H9 (cell line): Measurements from ENCODE around the gene ST6GALNAC1. TPM values are rescaled to one million over a fixed set of nuclear protein-coding genes. Genes with fewer than 3 reads are reported as not detected.
"Not testable (repeated sequence)": the region's sequence is repeated elsewhere in the genome, so short reads cannot be mapped to it uniquely, and the experiment has no call there.

Source experiments
- DNase-seq: peaks from one replicate; pipeline ENCODE4 v3.0.0-alpha.2; 2017
- H2AFZ ChIP-seq: one replicate; pipeline ENCODE4 v1.6.1; 2013; ENCODE audit warnings: mild to moderate bottlenecking, low read length, control low read depth, moderate library complexity
- H2AK5ac ChIP-seq: 2 replicates; pipeline ENCODE4 v1.6.1; 2013; ENCODE audit warnings: low read length, control low read depth, mixed read lengths; ENCODE audit not compliant: insufficient read length
- H2BK120ac ChIP-seq: one replicate; pipeline ENCODE4 v1.6.1; 2013; ENCODE audit warnings: low read depth, mild to moderate bottlenecking, low read length, control low read depth, inconsistent platforms; ENCODE audit not compliant: poor library complexity, severe bottlenecking
- H2BK12ac ChIP-seq: 2 replicates; pipeline ENCODE4 v1.6.1; 2013; ENCODE audit warnings: low read length, control low read depth, mixed read lengths, low read depth; ENCODE audit not compliant: insufficient read length
- H2BK15ac ChIP-seq: 2 replicates; pipeline ENCODE4 v1.6.1; 2013; ENCODE audit warnings: low read depth, low read length, control low read depth
- H2BK20ac ChIP-seq: one replicate; pipeline ENCODE4 v1.6.1; 2013; ENCODE audit warnings: low read depth, mild to moderate bottlenecking, low read length, control low read depth, inconsistent platforms; ENCODE audit not compliant: poor library complexity, severe bottlenecking
- H2BK5ac ChIP-seq: 2 replicates; pipeline ENCODE4 v1.6.1; 2013; ENCODE audit warnings: low read length, control low read depth, mixed read lengths; ENCODE audit not compliant: insufficient read length
- H3K14ac ChIP-seq: 2 replicates; pipeline ENCODE4 v1.6.1; 2013; ENCODE audit warnings: low read length, control low read depth; ENCODE audit not compliant: insufficient read depth
- H3K18ac ChIP-seq: 2 replicates; pipeline ENCODE4 v1.6.1; 2013; ENCODE audit warnings: low read depth, mild to moderate bottlenecking, mixed read lengths, low read length, control low read depth; ENCODE audit not compliant: insufficient read length
- H3K23ac ChIP-seq: 2 replicates; pipeline ENCODE4 v1.6.1; 2013; ENCODE audit warnings: low read length, control low read depth, mixed read lengths, low read depth; ENCODE audit not compliant: insufficient read length
- H3K23me2 ChIP-seq: 2 replicates; pipeline ENCODE4 v1.6.1; 2013; ENCODE audit warnings: low read depth, mild to moderate bottlenecking, mixed read lengths, low read length, control low read depth; ENCODE audit not compliant: insufficient read length, poor library complexity, severe bottlenecking
- H3K27ac ChIP-seq: 2 replicates; pipeline ENCODE4 v1.5.1; 2013; ENCODE audit warnings: low read length, control low read depth, mixed read lengths, low read depth; ENCODE audit not compliant: insufficient read length
- H3K27me3 ChIP-seq: 2 replicates; pipeline ENCODE4 v1.6.1; 2013; ENCODE audit warnings: low read length, control low read depth, inconsistent platforms; ENCODE audit not compliant: insufficient read depth
- H3K4ac ChIP-seq: 2 replicates; pipeline ENCODE4 v1.6.1; 2013; ENCODE audit warnings: low read depth, mild to moderate bottlenecking, control low read depth, inconsistent platforms, low read length, moderate library complexity
- H3K4me1 ChIP-seq: 2 replicates; pipeline ENCODE4 v1.6.1; 2013; ENCODE audit warnings: low read length, control low read depth, inconsistent platforms; ENCODE audit not compliant: insufficient read depth
- H3K4me2 ChIP-seq: 2 replicates; pipeline ENCODE4 v1.6.1; 2013; ENCODE audit warnings: low read length, control low read depth, mixed read lengths; ENCODE audit not compliant: insufficient read length, insufficient read depth
- H3K56ac ChIP-seq: 2 replicates; pipeline ENCODE4 v1.6.1; 2013; ENCODE audit warnings: low read depth, mild to moderate bottlenecking, mixed read lengths, low read length, control low read depth; ENCODE audit not compliant: insufficient read length
- H3K79me1 ChIP-seq: 2 replicates; pipeline ENCODE4 v1.6.1; 2013; ENCODE audit warnings: low read depth, mild to moderate bottlenecking, moderate library complexity, low read length, control low read depth, inconsistent platforms; ENCODE audit not compliant: insufficient read depth, poor library complexity, severe bottlenecking
- H3K79me2 ChIP-seq: 2 replicates; pipeline ENCODE4 v1.6.1; 2013; ENCODE audit warnings: low read length, control low read depth, inconsistent platforms; ENCODE audit not compliant: insufficient read depth
- H3K9ac ChIP-seq: 2 replicates; pipeline ENCODE4 v1.6.1; 2013; ENCODE audit warnings: low read length, control low read depth, mixed read lengths; ENCODE audit not compliant: insufficient read length; ENCODE audit errors: extremely low read depth
- H3K9me3 ChIP-seq: one replicate; pipeline ENCODE4 v1.6.1; 2013; ENCODE audit warnings: low read depth, low read length, inconsistent platforms; ENCODE audit not compliant: control insufficient read depth
- H3T11ph ChIP-seq: one replicate; pipeline ENCODE4 v1.6.1; 2013; ENCODE audit warnings: mild to moderate bottlenecking, low read length, control low read depth, inconsistent platforms
- H4K20me1 ChIP-seq: one replicate; pipeline ENCODE4 v1.6.1; 2013; ENCODE audit not compliant: control insufficient read depth, insufficient read length, insufficient read depth
- H4K5ac ChIP-seq: 2 replicates; pipeline ENCODE4 v1.6.1; 2013; ENCODE audit warnings: low read depth, mild to moderate bottlenecking, mixed read lengths, low read length, control low read depth; ENCODE audit not compliant: insufficient read length
- H4K8ac ChIP-seq: replicated peaks from 2 replicates; pipeline ENCODE4 v1.6.1; 2013; ENCODE audit warnings: low read length, control low read depth, mixed read lengths, low read depth; ENCODE audit not compliant: insufficient read length
- H4K91ac ChIP-seq: 2 replicates; pipeline ENCODE4 v1.6.1; 2013; ENCODE audit warnings: low read depth, mild to moderate bottlenecking, moderate library complexity, mixed read lengths, low read length, control low read depth; ENCODE audit not compliant: insufficient read length
- H3K27ac Mint-ChIP-seq, 3 experiments: 2 replicates in 2 of 3; 3 replicates in 1 of 3; pipeline ENCODE4 v1.8.0; 2020 to 2021; ENCODE audit warnings: mixed read lengths in 3 of 3, mild to moderate bottlenecking in 1 of 3, moderate library complexity in 1 of 3
- H3K27me3 Mint-ChIP-seq: 2 replicates; pipeline ENCODE4 v1.8.0; 2021; ENCODE audit warnings: low read depth, mild to moderate bottlenecking, moderate library complexity, mixed read lengths
- H3K36me3 Mint-ChIP-seq, 3 experiments: 2 replicates in 2 of 3; 3 replicates in 1 of 3; pipeline ENCODE4 v1.8.0; 2020 to 2021; ENCODE audit warnings: low read depth in 3 of 3, mixed read lengths in 3 of 3; ENCODE audit not compliant: insufficient read depth in 1 of 3
- H3K4me1 Mint-ChIP-seq, 2 experiments: 2 replicates each; pipeline ENCODE4 v1.8.0; 2020; ENCODE audit warnings: mixed read lengths in 2 of 2
- H3K4me3 Mint-ChIP-seq, 2 experiments: 2 replicates in 1 of 2; 3 replicates in 1 of 2; pipeline ENCODE4 v1.8.0; 2020 to 2021; ENCODE audit warnings: mild to moderate bottlenecking in 2 of 2, mixed read lengths in 2 of 2, moderate library complexity in 1 of 2
- H3K9me3 Mint-ChIP-seq, 2 experiments: 2 replicates in 1 of 2; 3 replicates in 1 of 2; pipeline ENCODE4 v1.8.0; 2020; ENCODE audit warnings: mild to moderate bottlenecking in 2 of 2, mixed read lengths in 2 of 2, moderate library complexity in 1 of 2
- WGBS: extraction: QIAGEN DNeasy Blood & Tissue Kit; methylation state at CpG from one replicate; pipeline ENCODE4 v1.1.7; 2013; ENCODE audit warnings: missing lambda C conversion rate, low lambda C conversion rate, mixed read lengths; ENCODE audit not compliant: insufficient read length; ENCODE audit errors: extremely low coverage; 5-methylcytosine and 5-hydroxymethylcytosine counted together
- total RNA-seq: library from RNA; stranded (reverse); gene quantifications from 2 replicates; pipeline ENCODE4 v1.2.1, GENCODE V29; 2021

The ST6GALNAC1 gene
- total RNA-seq, 1 experiment from 2014 or later = not detected

DNA sequence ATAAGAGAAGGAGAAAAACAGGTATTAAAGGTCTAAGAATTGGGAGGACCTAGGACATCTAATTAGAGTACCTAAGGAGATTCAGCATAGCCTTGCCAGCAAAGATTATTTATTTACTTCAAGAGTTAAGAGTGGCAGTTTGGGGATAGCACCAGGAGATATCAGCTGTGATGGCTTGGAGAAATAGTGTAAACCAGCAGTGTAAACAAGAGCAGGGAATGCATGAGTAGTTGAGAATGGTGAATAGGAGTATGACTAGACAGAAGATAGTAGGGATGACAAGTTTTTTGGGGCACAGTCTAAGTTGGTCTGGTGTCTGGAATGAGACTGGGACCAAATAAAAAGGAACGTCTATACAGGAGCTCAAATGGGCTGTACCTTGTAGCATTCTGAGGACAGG, 36.9 kb downstream of the ST6GALNAC1 start:
- not testable (repeated sequence) for H3K4ac ChIP-seq, H3K23ac ChIP-seq, H4K8ac ChIP-seq, H3K27me3 ChIP-seq, H3K27ac ChIP-seq, H2BK20ac ChIP-seq, H3K18ac ChIP-seq, DNase-seq, H3K9ac ChIP-seq, H3K4me2 ChIP-seq, H2BK120ac ChIP-seq, H2BK12ac ChIP-seq, H3K56ac ChIP-seq, H4K91ac ChIP-seq, H2BK5ac ChIP-seq, H4K5ac ChIP-seq, H3K4me3 Mint-ChIP-seq, H2AK5ac ChIP-seq, H3K27ac Mint-ChIP-seq, H3K14ac ChIP-seq, H4K20me1 ChIP-seq, H3K79me2 ChIP-seq, H3K4me1 ChIP-seq, H3K9me3 ChIP-seq, H3K79me1 ChIP-seq, H2AFZ ChIP-seq, H2BK15ac ChIP-seq, H3K23me2 ChIP-seq, H3T11ph ChIP-seq
- Mint-ChIP-seq H3K9me3 (peaks cover 17 to 25% of the 10 kb centered on the region in 2 experiments), H3K27me3 (peaks cover 13% of the 10 kb centered on the region), H3K4me1 (peaks cover 8 to 19% of the 10 kb centered on the region in 2 experiments), H3K36me3 (peaks cover 11 to 27% (median 17%) of the 10 kb centered on the region in 3 experiments)
- no CpG with 5 or more reads among the region's 1 CpG for WGBS
